HCT116 (cell line): ENCODE results near the gene SEZ6. TPM values are rescaled to one million over a fixed set of nuclear protein-coding genes. Genes with fewer than 3 reads are reported as not detected.

Source experiments
- ATAC-seq: fragments of 200-7000 bp; cut with Tn5 transposase; 2 replicates; pipeline ENCODE4 v1.9.1; 2020; ENCODE audit warnings: mild to moderate bottlenecking, moderate library complexity
- BruUV-seq: library from RNA; stranded (reverse); fragments of 400-500 nt; replicated peaks from 2 replicates; lab custom pipeline; 2021; lab: Mats Ljungman, UMichigan
- CTCF ChIA-PET: fragments of 300-600 bp; sonication (Branson Sonifier 250); formaldehyde crosslinking; loops from one replicate; lab custom pipeline; 2021; ENCODE audit warnings: antibody characterized with exemption; lab: Charles Lee
- POLR2A ChIA-PET: fragments of 300-600, 350-600 bp; sonication (Branson Sonifier 250); formaldehyde crosslinking; loops from one replicate; lab custom pipeline; 2021; ENCODE audit warnings: antibody characterized with exemption; lab: Charles Lee
- RAD21 ChIA-PET, 2 experiments: fragments of 300-600 bp; sonication (Branson Sonifier 250); formaldehyde crosslinking; loops; one replicate each; lab custom pipeline; 2023; ENCODE audit warnings: low total read pairs in 2 of 2; ENCODE audit not compliant: uncharacterized antibody in 2 of 2, unreplicated experiment in 2 of 2, low non-redundant PET in 1 of 2; lab: Charles Lee
- DNase-seq: peaks from one replicate; pipeline ENCODE4 v3.0.0-alpha.2; 2010; ENCODE audit warnings: low read depth, low spot score
- H2AFZ ChIP-seq: fragments of 200-600 bp; shearing (Covaris generic), sonication (generic); 2 replicates; pipeline ENCODE4 v1.6.1; 2017; ENCODE audit warnings: low read depth, mixed run types, mixed read lengths, antibody characterized with exemption, low read length; ENCODE audit not compliant: poor library complexity, severe bottlenecking
- H3K27ac ChIP-seq: 2 replicates; pipeline ENCODE4 v1.5.1; 2012; ENCODE audit warnings: low read depth, low read length
- H3K27me3 ChIP-seq: fragments of 200-600 bp; sonication (generic); 2 replicates; pipeline ENCODE4 v1.6.1; 2016; ENCODE audit warnings: mixed run types, low read length, mixed read lengths; ENCODE audit not compliant: insufficient read depth
- H3K36me3 ChIP-seq, 2 experiments: fragments of 200-500 bp in 1 of 2; fragments of 200-600 bp in 1 of 2; sonication (Bioruptor generic) in 1 of 2; sonication (generic) in 1 of 2; 2 replicates each; pipeline versions ENCODE4 v1.5.1 to v1.6.1; 2014 to 2016; ENCODE audit warnings: low read length in 2 of 2, inconsistent platforms in 1 of 2, mixed read lengths in 1 of 2, mixed run types in 1 of 2; ENCODE audit not compliant: insufficient read depth in 2 of 2, control insufficient read depth in 1 of 2
- H3K4me1 ChIP-seq, 2 experiments: fragments of 200-600 bp in 1 of 2; sonication (generic) in 1 of 2; 2 replicates each; pipeline versions ENCODE4 v1.5.1 to v1.6.1; 2012 to 2017; ENCODE audit warnings: low read length in 2 of 2, inconsistent platforms in 1 of 2, mild to moderate bottlenecking in 1 of 2, mixed read lengths in 1 of 2, mixed run types in 1 of 2, moderate library complexity in 1 of 2; ENCODE audit not compliant: insufficient read depth in 2 of 2, control insufficient read depth in 1 of 2
- H3K4me2 ChIP-seq: fragments of 200-600 bp; sonication (generic); 2 replicates; pipeline ENCODE4 v1.6.1; 2017; ENCODE audit warnings: mixed run types, low read length, mixed read lengths
- H3K4me3 ChIP-seq, 2 experiments: fragments of 200-600 bp in 1 of 2; sonication (generic) in 1 of 2; replicated peaks in 1 of 2; 2 replicates each; pipeline ENCODE4 v1.5.1; 2011 to 2016; ENCODE audit warnings: low read length in 2 of 2, control low read depth in 1 of 2, low read depth in 1 of 2, mild to moderate bottlenecking in 1 of 2, mixed read lengths in 1 of 2, mixed run types in 1 of 2
- H3K79me2 ChIP-seq: fragments of 200-600 bp; sonication (generic); 2 replicates; pipeline ENCODE4 v1.6.1; 2017; ENCODE audit warnings: mild to moderate bottlenecking, mixed run types, low read length, moderate library complexity, mixed read lengths; ENCODE audit not compliant: insufficient read depth
- H3K9ac ChIP-seq: fragments of 200-600 bp; sonication (generic); 2 replicates; pipeline ENCODE4 v1.6.1; 2016; ENCODE audit warnings: low read length, mixed read lengths
- H3K9me2 ChIP-seq: fragments of 200-600 bp; sonication (generic), shearing (Covaris generic); 2 replicates; pipeline ENCODE4 v1.6.1; 2017; ENCODE audit warnings: mixed run types, mild to moderate bottlenecking, moderate library complexity; ENCODE audit not compliant: insufficient read depth
- H3K9me3 ChIP-seq, 2 experiments: fragments of 200-500 bp in 1 of 2; fragments of 200-600 bp in 1 of 2; sonication (Bioruptor generic) in 1 of 2; sonication (generic) in 1 of 2; 2 replicates each; pipeline ENCODE4 v1.6.1; 2014 to 2017; ENCODE audit warnings: low read length in 2 of 2, mixed read lengths in 2 of 2, inconsistent platforms in 1 of 2, low read depth in 1 of 2, mild to moderate bottlenecking in 1 of 2, mixed run types in 1 of 2, moderate library complexity in 1 of 2; ENCODE audit not compliant: control insufficient read depth in 1 of 2, insufficient read depth in 1 of 2
- H4K20me1 ChIP-seq: fragments of 200-600 bp; sonication (generic), shearing (Covaris generic); 2 replicates; pipeline ENCODE4 v1.6.1; 2017; ENCODE audit warnings: mixed run types, mild to moderate bottlenecking, moderate library complexity; ENCODE audit not compliant: insufficient read depth
- CBX3 ChIP-seq: IDR thresholded peaks from 2 replicates; pipeline ENCODE4 v1.6.1; 2012; ENCODE audit warnings: low read depth
- CEBPB ChIP-seq: IDR thresholded peaks from 2 replicates; pipeline ENCODE4 v1.6.1; 2012; ENCODE audit warnings: low read depth
- EGR1 ChIP-seq: IDR thresholded peaks from 2 replicates; pipeline ENCODE4 v1.6.1; 2012; ENCODE audit warnings: low read depth
- ELF1 ChIP-seq: IDR thresholded peaks from 2 replicates; pipeline ENCODE4 v1.6.1; 2012; ENCODE audit warnings: low read depth, borderline replicate concordance
- EZH2 ChIP-seq: fragments of 200-600 bp; sonication (generic); IDR thresholded peaks from 2 replicates; pipeline ENCODE4 v1.6.1; 2017; ENCODE audit warnings: antibody characterized with exemption, mixed run types
- EZH2phosphoT487 ChIP-seq: fragments of 200-600 bp; IDR thresholded peaks from 2 replicates; pipeline ENCODE4 v1.6.1; 2018; ENCODE audit warnings: antibody characterized with exemption, borderline replicate concordance
- FOSL1 ChIP-seq: IDR thresholded peaks from 2 replicates; pipeline ENCODE4 v1.6.1; 2012; ENCODE audit warnings: low read depth
- POLR2A ChIP-seq: IDR thresholded peaks from 2 replicates; pipeline ENCODE4 v1.7.0; 2011; ENCODE audit warnings: borderline replicate concordance; ENCODE audit not compliant: insufficient read depth, insufficient read length; ENCODE audit errors: extremely low read depth
- RAD21 ChIP-seq: IDR thresholded peaks from 2 replicates; pipeline ENCODE4 v1.6.1; 2012; ENCODE audit warnings: low read depth, mild to moderate bottlenecking
- SRF ChIP-seq: IDR thresholded peaks from 2 replicates; pipeline ENCODE4 v1.6.1; 2012; ENCODE audit warnings: low read depth
- YY1 ChIP-seq: IDR thresholded peaks from 2 replicates; pipeline ENCODE4 v1.6.1; 2011; ENCODE audit warnings: low read length, low read depth, moderate library complexity, mild to moderate bottlenecking; ENCODE audit not compliant: insufficient replicate concordance; ENCODE audit errors: extremely low read depth
- ZFX ChIP-seq: fragments of 450-650 bp; IDR thresholded peaks from 2 replicates; pipeline ENCODE4 v1.6.1; 2017
- ZNF274 ChIP-seq: fragments of 200-500 bp; sonication (Bioruptor generic); IDR thresholded peaks from 2 replicates; pipeline ENCODE4 v1.6.1; 2014; ENCODE audit warnings: mild to moderate bottlenecking, low read depth, low read length, inconsistent platforms
- intact Hi-C: fragments of 100-400 bp; cut with micrococcal nuclease; formaldehyde crosslinking; loops from 2 replicates; pipeline ENCODE4 v1.10.0; 2022
- total RNA-seq: library from RNA; stranded (reverse); gene quantifications from one replicate; pipeline ENCODE4 v1.2.1, GENCODE V29; 2021; ENCODE audit not compliant: unreplicated experiment
- TF ChIP-seq, protein P1 (sequence below): IDR thresholded peaks from 2 replicates; pipeline ENCODE4 v1.6.1; 2011; ENCODE audit warnings: mild to moderate bottlenecking, low read length, moderate library complexity; ENCODE audit not compliant: insufficient replicate concordance; ENCODE audit errors: extremely low read depth
- TF ChIP-seq, protein P2 (sequence below): IDR thresholded peaks from 2 replicates; pipeline ENCODE4 v1.6.1; 2012
- TF ChIP-seq, protein P3 (sequence below): IDR thresholded peaks from 2 replicates; pipeline ENCODE4 v1.6.1; 2012

The SEZ6 gene
- total RNA-seq, 1 experiment from 2014 or later = 0.22 TPM

DNA sequence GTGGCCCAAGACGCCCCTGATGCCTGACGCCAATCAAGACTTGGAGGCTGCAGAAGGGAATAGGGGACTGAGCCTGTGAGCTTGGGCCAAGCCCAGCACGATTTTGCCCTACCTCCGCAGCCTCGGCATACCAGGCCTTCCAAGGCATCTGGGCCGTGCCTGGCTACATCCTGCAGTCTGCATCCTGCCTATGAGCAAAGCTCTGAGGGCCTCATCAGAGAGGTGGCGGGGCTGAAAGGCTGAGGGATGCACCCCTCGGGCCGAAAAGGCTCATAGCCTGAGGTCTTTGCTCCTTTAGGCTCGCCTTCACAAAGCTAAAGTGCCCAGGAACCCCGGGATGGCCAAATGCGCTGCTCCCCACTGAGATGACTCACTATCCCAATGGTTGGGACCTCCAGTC is 2.5 kb downstream of the SEZ6 start (continued):
- TF ChIP-seq, protein P1, sequence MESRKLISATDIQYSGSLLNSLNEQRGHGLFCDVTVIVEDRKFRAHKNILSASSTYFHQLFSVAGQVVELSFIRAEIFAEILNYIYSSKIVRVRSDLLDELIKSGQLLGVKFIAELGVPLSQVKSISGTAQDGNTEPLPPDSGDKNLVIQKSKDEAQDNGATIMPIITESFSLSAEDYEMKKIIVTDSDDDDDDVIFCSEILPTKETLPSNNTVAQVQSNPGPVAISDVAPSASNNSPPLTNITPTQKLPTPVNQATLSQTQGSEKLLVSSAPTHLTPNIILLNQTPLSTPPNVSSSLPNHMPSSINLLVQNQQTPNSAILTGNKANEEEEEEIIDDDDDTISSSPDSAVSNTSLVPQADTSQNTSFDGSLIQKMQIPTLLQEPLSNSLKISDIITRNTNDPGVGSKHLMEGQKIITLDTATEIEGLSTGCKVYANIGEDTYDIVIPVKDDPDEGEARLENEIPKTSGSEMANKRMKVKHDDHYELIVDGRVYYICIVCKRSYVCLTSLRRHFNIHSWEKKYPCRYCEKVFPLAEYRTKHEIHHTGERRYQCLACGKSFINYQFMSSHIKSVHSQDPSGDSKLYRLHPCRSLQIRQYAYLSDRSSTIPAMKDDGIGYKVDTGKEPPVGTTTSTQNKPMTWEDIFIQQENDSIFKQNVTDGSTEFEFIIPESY = no peak

DNA sequence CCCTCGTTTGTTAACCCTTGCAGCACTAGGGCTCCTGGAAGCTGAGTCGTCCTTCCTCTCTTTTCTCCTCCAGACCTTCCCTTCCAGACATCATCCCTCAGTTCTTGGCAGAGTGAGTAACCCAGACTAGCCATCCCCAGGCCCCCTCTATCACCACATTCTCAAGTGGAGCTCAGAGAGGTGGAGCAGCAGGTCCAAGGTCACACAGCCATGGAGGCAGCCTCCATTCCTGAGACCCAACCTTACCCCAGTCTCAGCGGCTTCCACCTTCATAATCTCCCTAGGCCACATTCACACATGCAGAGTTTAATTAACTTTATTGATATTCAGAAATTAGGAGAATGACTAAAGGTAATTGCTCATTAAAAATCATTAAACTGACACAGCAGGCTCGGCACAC is 3.0 kb downstream of the SEZ6 start:
- ATAC-seq (no peak), DNase-seq (no peak)
- Histone ChIP-seq H3K79me2 (no peaks in the 10 kb centered on the region), H3K9ac (no peak overlapping the region), H3K4me3 (no peak overlapping the region), H3K27me3 (peaks cover 52% of the 10 kb centered on the region; the same call in 1 of the 2 replicates), H3K27ac (no peak overlapping the region), H4K20me1 (no peaks in the 10 kb centered on the region), H3K4me1 (peaks cover 0 to 6% of the 10 kb centered on the region in 2 experiments; a peak in 2 of 4 replicates), H3K9me2 (no peaks in the 10 kb centered on the region), H3K4me2 (no peak overlapping the region), H2AFZ (no peak overlapping the region), H3K36me3 (no peaks in the 10 kb centered on the region), H3K9me3 (no peaks in the 10 kb centered on the region)
- BruUV-seq = no TSS peak
- ChIA-PET POLR2A (no interaction called here), CTCF (no interaction called here), RAD21 (no interaction called here)
- no peak for TF ChIP-seq SRF
- TF ChIP-seq CBX3 = no peak
- TF ChIP-seq FOSL1 = no peak
- TF ChIP-seq EZH2 = no peak
- no peak for TF ChIP-seq ZFX
- TF ChIP-seq POLR2A = no peak
- no peak for TF ChIP-seq EGR1
- no peak for TF ChIP-seq YY1
- TF ChIP-seq, protein P2, sequence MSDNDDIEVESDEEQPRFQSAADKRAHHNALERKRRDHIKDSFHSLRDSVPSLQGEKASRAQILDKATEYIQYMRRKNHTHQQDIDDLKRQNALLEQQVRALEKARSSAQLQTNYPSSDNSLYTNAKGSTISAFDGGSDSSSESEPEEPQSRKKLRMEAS = no peak
- no peak for TF ChIP-seq ZNF274
- no peak for TF ChIP-seq CEBPB
- no peak for TF ChIP-seq EZH2phosphoT487
- TF ChIP-seq, protein P3, sequence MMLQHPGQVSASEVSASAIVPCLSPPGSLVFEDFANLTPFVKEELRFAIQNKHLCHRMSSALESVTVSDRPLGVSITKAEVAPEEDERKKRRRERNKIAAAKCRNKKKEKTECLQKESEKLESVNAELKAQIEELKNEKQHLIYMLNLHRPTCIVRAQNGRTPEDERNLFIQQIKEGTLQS = no peak
- TF ChIP-seq RAD21 = no peak
- TF ChIP-seq ELF1 = no peak
- intact Hi-C loops = no loop called here
